Skeletal muscle tissue (tissue), 4 donors: ENCODE measurements around the gene CASK. TPM values are rescaled to one million over a fixed set of nuclear protein-coding genes. Genes with fewer than 3 reads are reported as not detected.

ENCODE experiments used
- H3K27ac ChIP-seq: one replicate; pipeline ENCODE4 v1.7.0; 2013; ENCODE audit warnings: mild to moderate bottlenecking, low read depth, low read length, inconsistent platforms
- H3K27me3 ChIP-seq, 3 donors: one replicate each; pipeline ENCODE4 v1.7.0; 2013; ENCODE audit warnings: low read length in 3 of 3; ENCODE audit not compliant: control insufficient read depth in 3 of 3, insufficient read depth in 3 of 3
- H3K36me3 ChIP-seq, 3 donors: one replicate each; pipeline ENCODE4 v1.7.0; 2013; ENCODE audit warnings: low read length in 3 of 3; ENCODE audit not compliant: control insufficient read depth in 3 of 3, insufficient read depth in 3 of 3
- H3K4me1 ChIP-seq, 3 donors: one replicate each; pipeline ENCODE4 v1.7.0; 2013; ENCODE audit warnings: low read length in 3 of 3, mild to moderate bottlenecking in 3 of 3; ENCODE audit not compliant: control insufficient read depth in 3 of 3, insufficient read depth in 3 of 3
- H3K4me3 ChIP-seq, 3 donors: one replicate each; pipeline ENCODE4 v1.7.0; 2013; ENCODE audit warnings: low read length in 3 of 3
- H3K9ac ChIP-seq, 3 donors: one replicate each; pipeline ENCODE4 v1.7.0; 2013; ENCODE audit warnings: low read length in 3 of 3, mild to moderate bottlenecking in 3 of 3, moderate library complexity in 2 of 3, low read depth in 1 of 3
- H3K9me3 ChIP-seq, 3 donors: one replicate each; pipeline ENCODE4 v1.7.0; 2013; ENCODE audit warnings: low read length in 3 of 3; ENCODE audit not compliant: control insufficient read depth in 3 of 3
- total RNA-seq: library from RNA; depleted of rRNA; stranded (reverse); fragments of >200 nt; gene quantifications from one replicate; pipeline ENCODE4 v1.2.3, GENCODE V29; 2014
- donor health status: Osteomylitis.

CASK gene
- total RNA-seq, 1 donor from 2014 or later: 31.3 TPM

GRCh38 chrX:41935832-41936231 lies 12.5 kb upstream of the CASK start:
- no peak overlapping the region for H3K9ac ChIP-seq
- H3K4me1 ChIP-seq: no peaks in the 10 kb centered on the region
- H3K36me3 ChIP-seq: no peaks in the 10 kb centered on the region
- H3K4me3 ChIP-seq: no peak overlapping the region
- no peaks in the 10 kb centered on the region for H3K9me3 ChIP-seq
- H3K27me3 ChIP-seq: no peaks in the 10 kb centered on the region
- H3K27ac ChIP-seq: no peak overlapping the region

- Histone ChIP-seq H3K36me3 (no peaks in the 10 kb centered on the region), H3K27me3 (no peaks in the 10 kb centered on the region), H3K4me3 (no peak overlapping the region), H3K9me3 (no peaks in the 10 kb centered on the region), H3K27ac (no peak overlapping the region), H3K9ac (no peak overlapping the region), H3K4me1 (no peaks in the 10 kb centered on the region)
Measured at GRCh38 chrX:41933546-41933945, 10.2 kb upstream of the CASK start.

GRCh38 chrX:41932885-41933284 lies 9.5 kb upstream of the CASK start:
- H3K36me3 ChIP-seq: no peaks in the 10 kb centered on the region
- H3K9ac ChIP-seq: no peak overlapping the region
- no peaks in the 10 kb centered on the region for H3K27me3 ChIP-seq
- H3K9me3 ChIP-seq: no peaks in the 10 kb centered on the region
- H3K4me3 ChIP-seq: no peak overlapping the region
- no peak overlapping the region for H3K27ac ChIP-seq
- H3K4me1 ChIP-seq: no peaks in the 10 kb centered on the region

DNA sequence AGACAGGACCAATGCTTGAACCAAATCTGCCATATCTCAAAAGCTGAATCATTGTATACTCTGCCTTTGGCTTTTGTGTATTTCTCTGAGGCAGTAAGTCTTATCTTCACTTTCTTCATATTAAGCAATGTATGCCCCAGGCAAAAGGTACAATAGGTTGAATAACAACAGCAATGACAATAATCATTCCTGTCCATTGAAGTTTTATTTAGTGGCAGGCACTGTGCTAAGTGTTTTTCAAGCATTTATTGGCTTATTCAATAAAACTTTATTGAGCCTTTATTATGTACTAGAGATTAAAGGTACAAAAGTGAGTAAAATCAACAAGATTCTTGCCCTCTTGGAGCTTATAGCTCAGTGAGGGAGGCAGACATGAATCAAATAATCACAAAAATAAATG lies 8.2 kb upstream of the CASK start:
- no peaks in the 10 kb centered on the region for H3K36me3 ChIP-seq
- H3K4me3 ChIP-seq: no peak overlapping the region
- no peaks in the 10 kb centered on the region for H3K4me1 ChIP-seq
- no peak overlapping the region for H3K27ac ChIP-seq
- no peak overlapping the region for H3K9ac ChIP-seq
- H3K9me3 ChIP-seq: no peaks in the 10 kb centered on the region
- H3K27me3 ChIP-seq: no peaks in the 10 kb centered on the region

- no peaks in the 10 kb centered on the region for H3K36me3 ChIP-seq
- peak overlapping the region; percentile 56 for H3K27ac ChIP-seq
- H3K4me3 ChIP-seq: peak overlapping the region; percentile 76 to 84 (median 78)
- peaks cover 0 to 5% (median 0%) of the 10 kb centered on the region in 3 donors for H3K4me1 ChIP-seq
- peak overlapping the region; percentile 47 to 80 (median 67) for H3K9ac ChIP-seq
- no peaks in the 10 kb centered on the region for H3K9me3 ChIP-seq
- no peaks in the 10 kb centered on the region for H3K27me3 ChIP-seq
Measured at GRCh38 chrX:41923978-41924683, 777 bp upstream of the CASK start.

- Histone ChIP-seq H3K4me1 (peaks cover 0 to 5% (median 2%) of the 10 kb centered on the region in 3 donors), H3K4me3 (peak overlapping the region; percentile 73 to 84 (median 77)), H3K27me3 (no peaks in the 10 kb centered on the region), H3K27ac (peak overlapping the region; percentile 45), H3K36me3 (no peaks in the 10 kb centered on the region), H3K9me3 (no peaks in the 10 kb centered on the region), H3K9ac (peak overlapping the region; percentile 46 to 76 (median 65))
Measured at GRCh38 chrX:41922431-41923151, 763 bp downstream of the CASK start.

GRCh38 chrX:41921492-41922430 lies 1.6 kb downstream of the CASK start:
- peak overlapping the region; percentile 73 to 84 (median 77) for H3K4me3 ChIP-seq
- peak overlapping the region; percentile 45 for H3K27ac ChIP-seq
- H3K27me3 ChIP-seq: no peaks in the 10 kb centered on the region
- H3K9me3 ChIP-seq: no peaks in the 10 kb centered on the region
- peaks cover 0 to 5% (median 2%) of the 10 kb centered on the region in 3 donors for H3K4me1 ChIP-seq
- peak overlapping the region; percentile 46 to 76 (median 65) for H3K9ac ChIP-seq
- no peaks in the 10 kb centered on the region for H3K36me3 ChIP-seq

- no peak overlapping the region for H3K9ac ChIP-seq
- no peak overlapping the region for H3K27ac ChIP-seq
- peaks cover 2 to 7% (median 4%) of the 10 kb centered on the region in 3 donors for H3K4me1 ChIP-seq
- H3K36me3 ChIP-seq: no peaks in the 10 kb centered on the region
- no peaks in the 10 kb centered on the region for H3K9me3 ChIP-seq
- H3K4me3 ChIP-seq: no peak overlapping the region
- H3K27me3 ChIP-seq: no peaks in the 10 kb centered on the region
Measured at GRCh38 chrX:41919870-41920269, 3.5 kb downstream of the CASK start.

DNA sequence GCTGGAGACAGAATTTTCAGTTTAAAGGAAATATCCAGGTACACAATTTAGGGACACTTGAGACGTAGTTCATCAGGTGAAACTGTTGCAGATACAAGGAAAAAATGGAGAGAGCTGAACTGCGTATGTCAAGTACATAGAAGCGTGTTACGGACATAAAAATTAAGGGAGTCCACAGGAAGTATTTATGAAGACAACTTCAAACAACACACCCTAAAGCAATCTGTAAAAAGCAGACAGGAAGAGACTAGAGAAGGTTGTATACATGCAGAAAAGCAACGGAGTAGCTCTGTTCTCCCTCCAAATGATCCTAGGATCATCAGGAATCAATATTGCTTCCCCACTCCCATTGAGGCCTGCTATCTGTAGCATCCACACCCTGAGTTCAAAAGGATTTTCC lies 5.8 kb downstream of the CASK start:
- Histone ChIP-seq H3K9me3 (no peaks in the 10 kb centered on the region), H3K4me1 (peaks cover 2 to 7% (median 4%) of the 10 kb centered on the region in 3 donors), H3K4me3 (no peak overlapping the region), H3K27me3 (no peaks in the 10 kb centered on the region), H3K27ac (no peak overlapping the region), H3K9ac (no peak overlapping the region), H3K36me3 (no peaks in the 10 kb centered on the region)
